Esophagus muscularis mucosa (tissue), 4 donors: ENCODE results near the gene ATE1. TPM values are rescaled to one million over a fixed set of nuclear protein-coding genes. Genes with fewer than 3 reads are reported as not detected.

Experiments used
- DNase-seq: peaks from one replicate; pipeline ENCODE4 v3.0.0-alpha.2; 2017; ENCODE audit errors: extremely low spot score
- H3K27ac ChIP-seq, 4 donors: fragments of 200-600 bp; sonication (generic); replicated peaks in 1 of 4; 1 replicate in 3 of 4; 2 replicates in 1 of 4; pipeline ENCODE4 v1.5.1; 2016 to 2019; ENCODE audit warnings: mild to moderate bottlenecking in 1 of 4
- H3K27me3 ChIP-seq, 4 donors: fragments of 200-600 bp; sonication (generic); one replicate each; pipeline versions ENCODE4 v1.5.1 to v1.6.0; 2016 to 2019
- H3K36me3 ChIP-seq, 4 donors: fragments of 200-600 bp; sonication (generic); one replicate each; pipeline ENCODE4 v1.5.1; 2016 to 2019
- H3K4me1 ChIP-seq, 4 donors: fragments of 200-600 bp; sonication (generic); one replicate each; pipeline ENCODE4 v1.5.1; 2016 to 2019
- H3K4me3 ChIP-seq, 4 donors: fragments of 200-600 bp; sonication (generic); 1 replicate in 2 of 4; 2 replicates in 2 of 4; pipeline ENCODE4 v1.5.1; 2016 to 2019; ENCODE audit warnings: mild to moderate bottlenecking in 4 of 4, moderate library complexity in 1 of 4
- H3K9me3 ChIP-seq, 4 donors: fragments of 200-600 bp; sonication (generic); 1 replicate in 3 of 4; 2 replicates in 1 of 4; pipeline ENCODE4 v1.5.1; 2016 to 2019
- EP300 ChIP-seq: sonication (generic); formaldehyde crosslinking; IDR thresholded peaks from one replicate; pipeline ENCODE4 v1.6.1; 2017; ENCODE audit warnings: antibody characterized with exemption
- POLR2A ChIP-seq: fragments of 450-650 bp; IDR thresholded peaks from one replicate; pipeline ENCODE4 v1.6.1; 2017; ENCODE audit warnings: antibody characterized with exemption, moderate library complexity, mild to moderate bottlenecking, low read depth
- POLR2AphosphoS5 ChIP-seq, 2 donors: sonication (generic); formaldehyde crosslinking; IDR thresholded peaks; one replicate each; pipeline ENCODE4 v1.6.1; 2017; ENCODE audit warnings: antibody characterized with exemption in 2 of 2
- WGBS: methylation state at CpG from one replicate; pipeline ENCODE4 v1.1.5; 2018; 5-methylcytosine and 5-hydroxymethylcytosine counted together
- intact Hi-C: fragments of 100-400 bp; cut with DNase I; formaldehyde crosslinking; loops from one replicate; pipeline ENCODE4 v1.15.1; 2023
- total RNA-seq, 4 donors: library from RNA; depleted of rRNA; stranded (reverse); fragments of >200 nt; gene quantifications; one replicate each; pipeline versions ENCODE4 v1.1.0 to v1.2.1, GENCODE V29; 2016
- TF ChIP-seq, protein P1 (sequence below), 3 experiments: fragments of 200-600 bp in 2 of 3; fragments of 450-650 bp in 1 of 3; sonication (generic) in 2 of 3; IDR thresholded peaks; one replicate each; pipeline ENCODE4 v1.5.1; 2017 to 2019; ENCODE audit warnings: antibody characterized with exemption in 3 of 3, mild to moderate bottlenecking in 2 of 3, moderate library complexity in 1 of 3

ATE1 gene
- total RNA-seq, 4 donors from 2014 or later: 27.8 to 29.5 (median 28.4) TPM

- Histone ChIP-seq H3K4me1 (no peaks in the 10 kb centered on the region), H3K36me3 (peaks cover 4 to 36% (median 16%) of the 10 kb centered on the region in 4 donors), H3K27me3 (no peaks in the 10 kb centered on the region), H3K9me3 (no peaks in the 10 kb centered on the region), H3K27ac (no peak overlapping the region), H3K4me3 (no peak overlapping the region)
- WGBS: 88% methylated on average over 4 of the region's 4 CpGs
- intact Hi-C loops: no loop called here
- TF ChIP-seq POLR2AphosphoS5 (IDR thresholded peaks at IDR 0.05) (no peak), POLR2A (no peak), EP300 (no peak)
- TF ChIP-seq, protein P1, sequence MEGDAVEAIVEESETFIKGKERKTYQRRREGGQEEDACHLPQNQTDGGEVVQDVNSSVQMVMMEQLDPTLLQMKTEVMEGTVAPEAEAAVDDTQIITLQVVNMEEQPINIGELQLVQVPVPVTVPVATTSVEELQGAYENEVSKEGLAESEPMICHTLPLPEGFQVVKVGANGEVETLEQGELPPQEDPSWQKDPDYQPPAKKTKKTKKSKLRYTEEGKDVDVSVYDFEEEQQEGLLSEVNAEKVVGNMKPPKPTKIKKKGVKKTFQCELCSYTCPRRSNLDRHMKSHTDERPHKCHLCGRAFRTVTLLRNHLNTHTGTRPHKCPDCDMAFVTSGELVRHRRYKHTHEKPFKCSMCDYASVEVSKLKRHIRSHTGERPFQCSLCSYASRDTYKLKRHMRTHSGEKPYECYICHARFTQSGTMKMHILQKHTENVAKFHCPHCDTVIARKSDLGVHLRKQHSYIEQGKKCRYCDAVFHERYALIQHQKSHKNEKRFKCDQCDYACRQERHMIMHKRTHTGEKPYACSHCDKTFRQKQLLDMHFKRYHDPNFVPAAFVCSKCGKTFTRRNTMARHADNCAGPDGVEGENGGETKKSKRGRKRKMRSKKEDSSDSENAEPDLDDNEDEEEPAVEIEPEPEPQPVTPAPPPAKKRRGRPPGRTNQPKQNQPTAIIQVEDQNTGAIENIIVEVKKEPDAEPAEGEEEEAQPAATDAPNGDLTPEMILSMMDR (IDR thresholded peaks at IDR 0.05): no peak
- no peak for DNase-seq
Measured at GRCh38 chr10:121834757-121835156, 93.1 kb downstream of the ATE1 start.

DNA sequence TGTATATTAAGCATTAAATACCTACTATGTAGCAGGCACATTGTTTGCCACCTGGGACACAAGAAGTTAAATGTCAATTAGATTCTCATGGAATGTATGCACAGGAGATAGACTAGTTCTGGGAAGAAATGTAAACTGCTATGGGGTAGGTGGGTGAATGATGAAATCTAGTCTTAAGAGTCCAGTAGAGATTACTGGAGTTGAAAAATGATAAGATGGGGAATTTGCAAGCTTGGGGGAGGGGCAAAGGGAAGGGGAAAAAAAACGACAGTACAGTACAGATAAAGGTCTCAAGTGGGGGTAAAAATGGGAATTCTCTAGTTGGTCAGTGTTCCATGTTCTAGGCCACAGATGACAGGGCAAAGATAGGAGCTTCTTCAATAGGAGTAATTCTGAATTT is 94.4 kb downstream of the ATE1 start:
- 74% methylated on average over 1 of the region's 1 CpG for WGBS

GRCh38 chr10:121832647-121833046 is 95.2 kb downstream of the ATE1 start:
- intact Hi-C loops: no loop called here
- no peaks in the 10 kb centered on the region for H3K4me1 ChIP-seq
- 98% methylated on average over 3 of the region's 3 CpGs for WGBS
- no peak overlapping the region for H3K4me3 ChIP-seq
- peaks cover 4 to 44% (median 23%) of the 10 kb centered on the region in 4 donors for H3K36me3 ChIP-seq
- no peak for DNase-seq
- no peaks in the 10 kb centered on the region for H3K27me3 ChIP-seq
- H3K9me3 ChIP-seq: no peaks in the 10 kb centered on the region
- H3K27ac ChIP-seq: no peak overlapping the region
- TF ChIP-seq EP300: no peak
- TF ChIP-seq, protein P1 (IDR thresholded peaks at IDR 0.05): no peak
- TF ChIP-seq POLR2A: no peak
- TF ChIP-seq POLR2AphosphoS5 (IDR thresholded peaks at IDR 0.05): no peak

More for the DNA sequence above, 94.4 kb downstream of the ATE1 start:
- intact Hi-C loops: no loop called here
- Histone ChIP-seq H3K36me3 (peaks cover 4 to 38% (median 15%) of the 10 kb centered on the region in 4 donors), H3K4me1 (no peaks in the 10 kb centered on the region), H3K27ac (no peak overlapping the region), H3K4me3 (no peak overlapping the region), H3K9me3 (no peaks in the 10 kb centered on the region), H3K27me3 (no peaks in the 10 kb centered on the region)
- no peak for DNase-seq
- TF ChIP-seq POLR2AphosphoS5 (IDR thresholded peaks at IDR 0.05) (no peak), EP300 (no peak), POLR2A (no peak)
- TF ChIP-seq, protein P1 (IDR thresholded peaks at IDR 0.05): no peak

DNA sequence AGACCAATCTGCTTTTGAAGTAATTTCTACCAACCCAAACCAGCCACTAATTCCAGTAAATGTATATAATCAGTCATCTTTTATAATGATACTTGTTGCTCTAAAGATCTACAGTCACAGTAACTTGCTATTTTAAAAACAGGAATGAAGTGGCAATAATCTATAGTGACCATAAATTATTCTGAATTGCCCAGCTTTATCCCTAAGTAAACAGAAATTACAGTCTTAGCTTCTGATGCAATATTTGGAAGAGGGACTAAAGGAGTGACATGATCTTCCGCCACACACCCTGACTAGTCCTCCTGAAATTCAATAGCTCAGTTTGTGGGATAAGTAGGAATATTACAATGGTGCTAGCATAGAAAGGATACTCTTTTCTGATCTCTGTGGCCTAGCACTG is 96.1 kb downstream of the ATE1 start:
- peaks cover 4 to 43% (median 23%) of the 10 kb centered on the region in 4 donors for H3K36me3 ChIP-seq
- H3K4me1 ChIP-seq: no peaks in the 10 kb centered on the region
- no peak overlapping the region for H3K27ac ChIP-seq
- no peak for DNase-seq
- intact Hi-C loops: no loop called here
- H3K9me3 ChIP-seq: no peaks in the 10 kb centered on the region
- H3K27me3 ChIP-seq: no peaks in the 10 kb centered on the region
- TF ChIP-seq, protein P1 (IDR thresholded peaks at IDR 0.05): no peak
- TF ChIP-seq POLR2AphosphoS5 (IDR thresholded peaks at IDR 0.05): no peak
- TF ChIP-seq EP300: no peak
- no peak for TF ChIP-seq POLR2A
- 100% methylated on average over 1 of the region's 1 CpG for WGBS
- H3K4me3 ChIP-seq: no peak overlapping the region

GRCh38 chr10:121831237-121831636 is 96.6 kb downstream of the ATE1 start:
- 96% methylated on average over 6 of the region's 6 CpGs for WGBS
- Histone ChIP-seq H3K27me3 (no peaks in the 10 kb centered on the region), H3K36me3 (peaks cover 4 to 38% (median 20%) of the 10 kb centered on the region in 4 donors), H3K4me1 (no peaks in the 10 kb centered on the region), H3K4me3 (no peak overlapping the region), H3K9me3 (no peaks in the 10 kb centered on the region), H3K27ac (no peak overlapping the region)
- TF ChIP-seq EP300 (no peak), POLR2A (no peak), POLR2AphosphoS5 (IDR thresholded peaks at IDR 0.05) (no peak)
- TF ChIP-seq, protein P1 (IDR thresholded peaks at IDR 0.05): no peak
- DNase-seq: no peak
- intact Hi-C loops: no loop called here
